Activated naive CD8-positive, alpha-beta T cell treated with anti-CD3 and anti-CD28 coated beads, Interleukin-2, amount 10 ng/mL, durations not matched to agents 7 days and 5 days (primary cell): ENCODE results near the gene C9orf153. TPM values are rescaled to one million over a fixed set of nuclear protein-coding genes. Genes with fewer than 3 reads are reported as not detected.
"Not testable (repeated sequence)": the region's sequence is repeated elsewhere in the genome, so short reads cannot be mapped to it uniquely, and the experiment has no call there.

Experiments
- ATAC-seq: fragments of 150-1000 bp; cut with Tn5 transposase; one replicate; pipeline ENCODE4 v1.10.0; 2021; ENCODE audit warnings: low read depth, moderate library complexity
- POLR2A ChIA-PET: fragments of 350-600 bp; sonication (Branson Sonifier 250); formaldehyde crosslinking; loops from one replicate; lab custom pipeline; 2021; ENCODE audit warnings: antibody characterized with exemption; lab: Charles Lee
- DNase-seq: peaks from one replicate; pipeline ENCODE4 v3.0.0; 2021
- H3K27ac Mint-ChIP-seq: one replicate; pipeline ENCODE4 v1.8.0; 2022; ENCODE audit warnings: mild to moderate bottlenecking, mixed read lengths
- H3K27me3 Mint-ChIP-seq: one replicate; pipeline ENCODE4 v1.8.0; 2022; ENCODE audit warnings: mild to moderate bottlenecking, moderate library complexity, mixed read lengths
- H3K36me3 Mint-ChIP-seq: one replicate; pipeline ENCODE4 v1.8.0; 2021; ENCODE audit warnings: mild to moderate bottlenecking, mixed read lengths
- H3K4me1 Mint-ChIP-seq: one replicate; pipeline ENCODE4 v1.8.0; 2021; ENCODE audit warnings: mixed read lengths
- H3K4me3 Mint-ChIP-seq: one replicate; pipeline ENCODE4 v1.8.0; 2022; ENCODE audit warnings: mild to moderate bottlenecking, moderate library complexity, mixed read lengths
- H3K9me3 Mint-ChIP-seq: one replicate; pipeline ENCODE4 v1.8.0; 2021; ENCODE audit warnings: mixed read lengths
- total RNA-seq, 2 experiments: library from RNA; stranded (reverse); gene quantifications; one replicate each; pipeline ENCODE4 v1.2.3, GENCODE V29; 2021

The C9orf153 gene
- total RNA-seq = under 1 TPM; 0.30 to 0.34 TPM

GRCh38 chr9:86259557-86259956, at the start of gene C9orf153:
Gene C9orf153, minus strand, starts transcription at chr9:86259657. Its CDS starts 30,054 bp downstream, at chr9:86229603.
- no peaks in the 10 kb centered on the region for H3K9me3 Mint-ChIP-seq
- H3K27ac Mint-ChIP-seq = no peak within 1 kb of the TSS
- POLR2A ChIA-PET = no interaction called here
- ATAC-seq (no peak), DNase-seq (no peak)
- no peak within 1 kb of the TSS for H3K4me3 Mint-ChIP-seq
- no peaks in the 10 kb centered on the region for H3K27me3 Mint-ChIP-seq
- peaks cover 6% of the 10 kb centered on the region for H3K36me3 Mint-ChIP-seq
- no peaks in the 10 kb centered on the region for H3K4me1 Mint-ChIP-seq

GRCh38 chr9:86308687-86309086, 49.2 kb upstream of the C9orf153 start:
- Mint-ChIP-seq H3K9me3 (no peaks in the 10 kb centered on the region), H3K27ac (no peak overlapping the region), H3K36me3 (peaks cover 46% of the 10 kb centered on the region), H3K4me3 (no peak overlapping the region), H3K4me1 (peaks cover 11% of the 10 kb centered on the region), H3K27me3 (no peaks in the 10 kb centered on the region)
- POLR2A ChIA-PET = no interaction called here
- ATAC-seq (no peak), DNase-seq (no peak)

DNA sequence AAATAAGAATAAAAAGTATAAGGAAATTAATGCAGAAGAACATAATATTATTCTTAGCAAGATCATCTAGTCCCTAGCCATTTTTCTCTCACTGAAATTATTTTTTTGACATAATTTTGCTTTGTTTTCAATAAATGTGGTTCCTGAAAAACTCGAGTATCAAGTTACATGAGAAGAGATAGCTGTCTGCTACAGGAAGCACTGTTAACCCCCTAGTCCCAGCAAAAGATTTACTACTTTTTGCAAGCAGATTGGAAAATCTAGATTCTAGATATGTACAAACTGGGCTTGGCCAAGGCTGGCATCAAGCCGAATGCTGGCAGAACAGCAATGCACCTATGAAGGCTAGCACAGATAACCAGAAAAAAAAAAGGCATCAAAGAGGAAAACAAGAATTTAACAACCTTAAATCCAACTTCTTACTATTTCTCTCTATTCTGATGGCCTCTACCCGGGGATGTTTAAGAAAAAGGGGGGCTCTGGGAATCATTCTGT, 44.8 kb upstream of the C9orf153 start:
- no peak overlapping the region for H3K4me3 Mint-ChIP-seq
- no peak for DNase-seq
- H3K9me3 Mint-ChIP-seq = no peaks in the 10 kb centered on the region
- POLR2A ChIA-PET = interaction anchor here (1.5 kb wide), 1 partner anchor 17 kb away, joined by 3 read pairs; no protein-coding TSS in a partner anchor
- no peak for ATAC-seq
- no peak overlapping the region for H3K27ac Mint-ChIP-seq
- no peaks in the 10 kb centered on the region for H3K27me3 Mint-ChIP-seq
- peaks cover 42% of the 10 kb centered on the region for H3K36me3 Mint-ChIP-seq
- H3K4me1 Mint-ChIP-seq = peaks cover 13% of the 10 kb centered on the region

DNA sequence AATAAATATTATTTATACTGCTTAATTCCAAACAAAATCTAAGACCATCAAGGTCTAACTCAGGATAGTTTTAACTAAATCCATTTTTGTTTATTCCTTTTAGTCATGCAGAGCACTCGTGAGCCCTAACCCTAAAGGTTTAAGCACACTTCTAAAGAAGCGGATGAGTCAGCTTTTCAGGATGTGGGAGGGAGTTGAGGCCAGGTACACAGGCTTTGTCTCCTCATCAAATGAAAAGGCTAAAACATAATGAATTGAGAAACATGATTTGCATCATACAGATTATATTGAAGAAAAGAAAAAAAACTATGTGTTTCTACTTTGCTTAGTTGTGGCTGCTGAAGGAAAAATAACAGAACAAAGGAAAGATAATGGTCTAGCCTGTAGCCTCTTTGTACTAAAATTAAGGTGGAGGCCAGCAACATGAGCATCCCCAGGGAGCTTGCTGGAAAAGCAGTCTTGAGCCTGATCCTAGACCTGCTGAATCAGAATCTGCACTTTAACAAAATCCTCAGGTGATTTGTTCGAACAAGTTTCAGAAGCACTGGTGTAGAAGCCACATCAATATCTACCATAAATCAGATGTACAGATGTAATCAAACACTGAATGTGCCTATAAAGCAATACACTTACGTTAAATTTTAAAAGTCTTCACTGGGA, 44.0 kb upstream of the C9orf153 start:
- peaks cover 13% of the 10 kb centered on the region for H3K4me1 Mint-ChIP-seq
- H3K9me3 Mint-ChIP-seq = no peaks in the 10 kb centered on the region
- H3K4me3 Mint-ChIP-seq = peak overlapping the region; percentile 28
- ATAC-seq (peak; percentile 97), DNase-seq (no peak)
- H3K27ac Mint-ChIP-seq = peak overlapping the region; percentile 50
- H3K36me3 Mint-ChIP-seq = peaks cover 43% of the 10 kb centered on the region
- POLR2A ChIA-PET = interaction anchor here (1.5 kb wide), 1 partner anchor 18 kb away, joined by 3 read pairs; no protein-coding TSS in a partner anchor
- H3K27me3 Mint-ChIP-seq = no peaks in the 10 kb centered on the region

GRCh38 chr9:86301686-86302085, 42.2 kb upstream of the C9orf153 start:
- Mint-ChIP-seq H3K27ac (no peak overlapping the region), H3K4me1 (peaks cover 15% of the 10 kb centered on the region), H3K9me3 (no peaks in the 10 kb centered on the region), H3K4me3 (no peak overlapping the region), H3K36me3 (peaks cover 46% of the 10 kb centered on the region), H3K27me3 (no peaks in the 10 kb centered on the region)
- ATAC-seq = no peak
- POLR2A ChIA-PET = no interaction called here
- no peak for DNase-seq

- Mint-ChIP-seq H3K4me1 (peaks cover 15% of the 10 kb centered on the region), H3K4me3 (no peak overlapping the region), H3K9me3 (no peaks in the 10 kb centered on the region), H3K27ac (no peak overlapping the region), H3K27me3 (no peaks in the 10 kb centered on the region), H3K36me3 (peaks cover 39% of the 10 kb centered on the region)
- DNase-seq (no peak), ATAC-seq (no peak)
- POLR2A ChIA-PET = interaction anchor here (2.3 kb wide), 1 partner anchor 18 kb away, joined by 10 read pairs; the partner anchor contains the start of gene ISCA1
These were observed 41.2 kb upstream of the C9orf153 start for GRCh38 chr9:86300701-86301100.

DNA sequence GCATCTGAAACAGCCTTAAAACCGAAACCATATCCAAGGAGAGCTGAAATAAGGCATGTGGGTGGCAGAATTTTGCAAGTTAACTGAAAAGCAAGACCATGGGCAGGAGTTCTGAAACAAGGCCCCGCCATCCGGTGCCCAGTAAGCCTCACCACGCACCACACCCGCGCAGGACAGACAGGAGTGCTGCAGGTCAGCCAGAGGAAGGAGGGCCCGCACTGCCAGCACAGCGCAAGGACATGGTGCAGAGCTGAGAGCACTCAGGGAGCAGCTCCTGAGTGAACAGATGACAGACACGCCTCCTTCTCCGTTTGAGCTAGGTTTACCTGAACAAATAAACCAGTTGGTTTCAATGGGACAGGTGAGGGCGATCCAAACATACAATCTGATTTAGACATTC, 39.4 kb upstream of the C9orf153 start:
- H3K9me3 Mint-ChIP-seq = no peaks in the 10 kb centered on the region
- no peaks in the 10 kb centered on the region for H3K27me3 Mint-ChIP-seq
- H3K36me3 Mint-ChIP-seq = peaks cover 37% of the 10 kb centered on the region
- no peak for DNase-seq
- peaks cover 12% of the 10 kb centered on the region for H3K4me1 Mint-ChIP-seq
- no peak for ATAC-seq
- POLR2A ChIA-PET = interaction anchor here (2.3 kb wide), 1 partner anchor 16 kb away, joined by 10 read pairs; the partner anchor contains the start of gene ISCA1
- no peak overlapping the region for H3K27ac Mint-ChIP-seq
- no peak overlapping the region for H3K4me3 Mint-ChIP-seq

- H3K4me3 Mint-ChIP-seq, H3K9me3 Mint-ChIP-seq, H3K27ac Mint-ChIP-seq, H3K4me1 Mint-ChIP-seq, POLR2A ChIA-PET, DNase-seq, H3K36me3 Mint-ChIP-seq, ATAC-seq, H3K27me3 Mint-ChIP-seq: not testable (repeated sequence)
These were observed 30.9 kb upstream of the C9orf153 start for GRCh38 chr9:86290341-86290740.

DNA sequence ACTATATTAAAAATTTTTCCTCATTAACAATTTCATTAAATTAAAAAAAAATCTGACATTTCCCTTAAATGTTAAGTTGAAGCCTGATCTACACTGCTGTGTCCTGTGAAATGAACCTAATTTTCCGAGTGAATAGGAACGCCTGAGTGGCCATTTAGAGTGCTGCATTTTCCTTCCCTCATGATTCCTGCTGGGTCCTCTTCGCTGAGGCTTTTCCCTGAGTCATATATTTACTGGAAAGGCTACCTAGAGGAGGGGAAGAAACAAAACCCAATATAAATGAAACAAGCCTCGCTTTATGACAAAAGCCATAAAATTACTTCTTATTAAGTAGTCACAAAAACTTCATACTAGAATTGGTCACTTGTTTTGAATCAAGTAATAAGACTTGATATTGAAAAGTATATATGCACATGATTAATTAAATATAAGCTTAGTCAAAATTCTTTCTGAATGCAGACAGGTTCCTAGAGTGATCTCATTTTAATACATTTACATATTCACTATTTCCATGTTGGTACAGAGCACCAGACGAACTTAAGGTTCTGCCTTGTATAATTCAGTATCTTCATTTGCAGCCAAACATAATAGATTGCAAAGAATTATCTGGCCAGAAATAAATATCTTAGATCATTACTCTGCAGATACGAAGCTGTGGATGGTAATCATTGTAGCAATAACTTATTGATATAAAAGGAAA, 29.2 kb upstream of the C9orf153 start:
- POLR2A ChIA-PET = no interaction called here
- Mint-ChIP-seq H3K27ac (no peak overlapping the region), H3K27me3 (no peaks in the 10 kb centered on the region)

GRCh38 chr9:86287013-86287412, 27.6 kb upstream of the C9orf153 start:
- no peak overlapping the region for H3K4me3 Mint-ChIP-seq
- POLR2A ChIA-PET = no interaction called here
- peaks cover 4% of the 10 kb centered on the region for H3K36me3 Mint-ChIP-seq
- H3K27ac Mint-ChIP-seq = no peak overlapping the region
- ATAC-seq = no peak
- no peaks in the 10 kb centered on the region for H3K9me3 Mint-ChIP-seq
- H3K4me1 Mint-ChIP-seq = peaks cover 9% of the 10 kb centered on the region
- no peak for DNase-seq
- H3K27me3 Mint-ChIP-seq = no peaks in the 10 kb centered on the region

More for the DNA sequence above, 29.2 kb upstream of the C9orf153 start:
- Mint-ChIP-seq H3K9me3 (no peaks in the 10 kb centered on the region), H3K4me3 (no peak overlapping the region), H3K4me1 (peaks cover 2% of the 10 kb centered on the region), H3K36me3 (peaks cover 4% of the 10 kb centered on the region)
- no peak for DNase-seq
- ATAC-seq = no peak

GRCh38 chr9:86286278-86286677, 26.8 kb upstream of the C9orf153 start:
- DNase-seq (no peak), ATAC-seq (no peak)
- Mint-ChIP-seq H3K27ac (no peak overlapping the region), H3K9me3 (no peaks in the 10 kb centered on the region), H3K4me1 (peaks cover 13% of the 10 kb centered on the region), H3K27me3 (no peaks in the 10 kb centered on the region), H3K36me3 (peaks cover 4% of the 10 kb centered on the region), H3K4me3 (no peak overlapping the region)
- POLR2A ChIA-PET = no interaction called here

GRCh38 chr9:86285261-86285660, 25.8 kb upstream of the C9orf153 start:
- Mint-ChIP-seq H3K27ac (no peak overlapping the region), H3K4me3 (no peak overlapping the region), H3K4me1 (peaks cover 18% of the 10 kb centered on the region), H3K9me3 (no peaks in the 10 kb centered on the region), H3K36me3 (peaks cover 4% of the 10 kb centered on the region), H3K27me3 (no peaks in the 10 kb centered on the region)
- POLR2A ChIA-PET = no interaction called here
- DNase-seq (no peak), ATAC-seq (no peak)

DNA sequence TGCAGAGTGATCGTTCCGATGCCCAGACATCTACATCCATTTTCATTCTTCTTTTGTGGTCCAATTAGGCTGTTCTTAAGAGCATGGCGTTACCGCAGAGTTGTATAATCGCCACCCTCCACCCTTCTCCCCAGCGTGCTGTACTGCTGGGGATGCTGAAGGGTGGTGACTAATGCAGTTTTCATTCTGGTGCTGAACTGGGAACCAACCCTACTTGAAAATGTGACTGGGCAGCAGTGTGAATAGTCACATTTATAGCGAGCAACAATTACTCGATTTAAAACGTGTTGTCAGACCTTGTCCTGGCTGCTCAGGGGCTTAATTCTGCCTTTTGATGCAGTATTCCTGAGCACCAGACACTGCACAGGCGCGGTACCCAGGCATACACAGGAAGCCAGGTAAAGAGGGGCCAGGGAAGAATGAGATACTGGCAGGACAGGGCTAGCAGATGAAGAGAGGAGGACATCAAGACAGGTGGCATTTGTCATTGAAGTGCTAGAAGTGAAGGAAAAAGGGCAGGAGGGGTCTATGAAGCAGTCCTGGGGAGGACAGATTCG, 23.6 kb upstream of the C9orf153 start:
- no peaks in the 10 kb centered on the region for H3K9me3 Mint-ChIP-seq
- POLR2A ChIA-PET = interaction anchor here (0.6 to 1.4 kb wide), 11 partner anchors 16 to 478 kb away, joined by 3 to 10 read pairs (median 4); partner anchors contain the start of gene NAA35
- peaks cover 31% of the 10 kb centered on the region for H3K4me1 Mint-ChIP-seq
- H3K4me3 Mint-ChIP-seq = peak overlapping the region; percentile 94
- peak overlapping the region; percentile 95 for H3K27ac Mint-ChIP-seq
- peaks cover 13% of the 10 kb centered on the region for H3K36me3 Mint-ChIP-seq
- DNase-seq (no peak), ATAC-seq (no peak)
- H3K27me3 Mint-ChIP-seq = no peaks in the 10 kb centered on the region
